Glutamatergic neuron (in vitro differentiated cells): ENCODE results near the gene ISM2. TPM values are rescaled to one million over a fixed set of nuclear protein-coding genes. Genes with fewer than 3 reads are reported as not detected.

Source experiments
- DNase-seq: peaks from one replicate; pipeline ENCODE4 v3.0.0; 2022
- H3K27ac Mint-ChIP-seq: one replicate; pipeline ENCODE4 v1.8.0; 2020; ENCODE audit warnings: mild to moderate bottlenecking, mixed read lengths, inconsistent platforms; ENCODE audit not compliant: unreplicated experiment
- H3K27me3 Mint-ChIP-seq: one replicate; pipeline ENCODE4 v1.8.0; 2020; ENCODE audit warnings: mild to moderate bottlenecking, moderate library complexity, mixed read lengths, inconsistent platforms; ENCODE audit not compliant: unreplicated experiment
- H3K36me3 Mint-ChIP-seq: one replicate; pipeline ENCODE4 v1.8.0; 2020; ENCODE audit warnings: mild to moderate bottlenecking, mixed read lengths, inconsistent platforms; ENCODE audit not compliant: unreplicated experiment
- H3K4me1 Mint-ChIP-seq: one replicate; pipeline ENCODE4 v1.8.0; 2020; ENCODE audit warnings: mild to moderate bottlenecking, low read depth, mixed read lengths, inconsistent platforms; ENCODE audit not compliant: unreplicated experiment
- H3K4me3 Mint-ChIP-seq: one replicate; pipeline ENCODE4 v1.8.0; 2020; ENCODE audit warnings: mild to moderate bottlenecking, mixed read lengths, inconsistent platforms; ENCODE audit not compliant: unreplicated experiment
- H3K9me3 Mint-ChIP-seq: one replicate; pipeline ENCODE4 v1.8.0; 2020; ENCODE audit warnings: mild to moderate bottlenecking, moderate library complexity, mixed read lengths, inconsistent platforms; ENCODE audit not compliant: unreplicated experiment
- total RNA-seq: library from RNA; stranded (reverse); fragmentation: NEBNext Ultra II Directional; extraction: Animal tissue kit (Norgen Biotek cat#: 25700); gene quantifications from one replicate; pipeline ENCODE4 v1.2.1, GENCODE V29; 2021; ENCODE audit not compliant: unreplicated experiment
- TF ChIP-seq, protein P1 (sequence below): fragments of 200-600 bp; sonication (generic); IDR thresholded peaks from one replicate; pipeline ENCODE4 v1.5.0; 2021; ENCODE audit not compliant: partially characterized antibody, unreplicated experiment

Gene ISM2
- total RNA-seq, 1 donor from 2014 or later: not detected

- peaks cover 1% of the 10 kb centered on the region for H3K36me3 Mint-ChIP-seq
- H3K4me3 Mint-ChIP-seq: no peak overlapping the region
- TF ChIP-seq, protein P1, sequence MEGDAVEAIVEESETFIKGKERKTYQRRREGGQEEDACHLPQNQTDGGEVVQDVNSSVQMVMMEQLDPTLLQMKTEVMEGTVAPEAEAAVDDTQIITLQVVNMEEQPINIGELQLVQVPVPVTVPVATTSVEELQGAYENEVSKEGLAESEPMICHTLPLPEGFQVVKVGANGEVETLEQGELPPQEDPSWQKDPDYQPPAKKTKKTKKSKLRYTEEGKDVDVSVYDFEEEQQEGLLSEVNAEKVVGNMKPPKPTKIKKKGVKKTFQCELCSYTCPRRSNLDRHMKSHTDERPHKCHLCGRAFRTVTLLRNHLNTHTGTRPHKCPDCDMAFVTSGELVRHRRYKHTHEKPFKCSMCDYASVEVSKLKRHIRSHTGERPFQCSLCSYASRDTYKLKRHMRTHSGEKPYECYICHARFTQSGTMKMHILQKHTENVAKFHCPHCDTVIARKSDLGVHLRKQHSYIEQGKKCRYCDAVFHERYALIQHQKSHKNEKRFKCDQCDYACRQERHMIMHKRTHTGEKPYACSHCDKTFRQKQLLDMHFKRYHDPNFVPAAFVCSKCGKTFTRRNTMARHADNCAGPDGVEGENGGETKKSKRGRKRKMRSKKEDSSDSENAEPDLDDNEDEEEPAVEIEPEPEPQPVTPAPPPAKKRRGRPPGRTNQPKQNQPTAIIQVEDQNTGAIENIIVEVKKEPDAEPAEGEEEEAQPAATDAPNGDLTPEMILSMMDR: no peak
- H3K9me3 Mint-ChIP-seq: no peaks in the 10 kb centered on the region
- H3K27ac Mint-ChIP-seq: no peak overlapping the region
- no peak for DNase-seq
- H3K27me3 Mint-ChIP-seq: no peaks in the 10 kb centered on the region
- H3K4me1 Mint-ChIP-seq: no peaks in the 10 kb centered on the region
These were observed 9.6 kb upstream of the ISM2 start for GRCh38 chr14:77508249-77508648.

DNA sequence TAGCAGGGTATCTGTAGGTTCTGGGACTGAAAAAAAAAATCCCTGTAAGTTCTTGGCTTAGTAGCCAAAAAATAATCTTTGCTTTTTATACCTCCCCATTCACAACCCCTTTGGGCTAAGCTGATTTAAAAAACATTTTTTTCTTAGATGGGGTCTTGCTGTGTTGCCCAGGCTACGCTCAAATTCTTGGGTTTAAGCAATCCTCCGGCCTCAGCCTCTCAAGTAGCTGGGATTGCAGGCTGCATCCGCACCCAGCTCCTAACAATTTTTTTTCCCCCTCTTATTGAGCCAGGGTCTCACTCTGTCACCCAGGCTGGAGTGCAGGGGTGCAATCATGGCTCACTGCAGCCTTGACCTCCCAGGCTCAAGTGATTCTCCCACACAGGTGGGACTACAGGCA lies 9.1 kb upstream of the ISM2 start:
- H3K4me3 Mint-ChIP-seq: no peak overlapping the region
- TF ChIP-seq, protein P1: no peak
- peaks cover 2% of the 10 kb centered on the region for H3K9me3 Mint-ChIP-seq
- no peaks in the 10 kb centered on the region for H3K4me1 Mint-ChIP-seq
- H3K27me3 Mint-ChIP-seq: no peaks in the 10 kb centered on the region
- DNase-seq: no peak
- H3K27ac Mint-ChIP-seq: no peak overlapping the region
- H3K36me3 Mint-ChIP-seq: peaks cover 5% of the 10 kb centered on the region

GRCh38 chr14:77505031-77505430 lies 6.4 kb upstream of the ISM2 start:
- no peak for DNase-seq
- Mint-ChIP-seq H3K27me3 (peaks cover 8% of the 10 kb centered on the region), H3K27ac (no peak overlapping the region)

GRCh38 chr14:77503138-77503537 lies 4.5 kb upstream of the ISM2 start:
- no peak for DNase-seq
- H3K36me3 Mint-ChIP-seq: peaks cover 5% of the 10 kb centered on the region
- H3K4me1 Mint-ChIP-seq: no peaks in the 10 kb centered on the region
- peaks cover 8% of the 10 kb centered on the region for H3K27me3 Mint-ChIP-seq
- no peak overlapping the region for H3K27ac Mint-ChIP-seq
- peaks cover 4% of the 10 kb centered on the region for H3K9me3 Mint-ChIP-seq
- no peak overlapping the region for H3K4me3 Mint-ChIP-seq
- TF ChIP-seq, protein P1: no peak

More at GRCh38 chr14:77505031-77505430, 6.4 kb upstream of the ISM2 start:
- Mint-ChIP-seq H3K36me3 (peaks cover 5% of the 10 kb centered on the region), H3K4me1 (no peaks in the 10 kb centered on the region), H3K4me3 (no peak overlapping the region), H3K9me3 (peaks cover 4% of the 10 kb centered on the region)
- TF ChIP-seq, protein P1: no peak

GRCh38 chr14:77502109-77502782 lies 3.6 kb upstream of the ISM2 start:
- H3K4me1 Mint-ChIP-seq: no peaks in the 10 kb centered on the region
- no peak overlapping the region for H3K27ac Mint-ChIP-seq
- peaks cover 10% of the 10 kb centered on the region for H3K27me3 Mint-ChIP-seq
- no peak for DNase-seq
- TF ChIP-seq, protein P1: no peak
- no peak overlapping the region for H3K4me3 Mint-ChIP-seq
- H3K9me3 Mint-ChIP-seq: peaks cover 4% of the 10 kb centered on the region
- peaks cover 5% of the 10 kb centered on the region for H3K36me3 Mint-ChIP-seq
